Measurements from ENCODE around the gene C1orf146.

C1orf146 gene

DNA sequence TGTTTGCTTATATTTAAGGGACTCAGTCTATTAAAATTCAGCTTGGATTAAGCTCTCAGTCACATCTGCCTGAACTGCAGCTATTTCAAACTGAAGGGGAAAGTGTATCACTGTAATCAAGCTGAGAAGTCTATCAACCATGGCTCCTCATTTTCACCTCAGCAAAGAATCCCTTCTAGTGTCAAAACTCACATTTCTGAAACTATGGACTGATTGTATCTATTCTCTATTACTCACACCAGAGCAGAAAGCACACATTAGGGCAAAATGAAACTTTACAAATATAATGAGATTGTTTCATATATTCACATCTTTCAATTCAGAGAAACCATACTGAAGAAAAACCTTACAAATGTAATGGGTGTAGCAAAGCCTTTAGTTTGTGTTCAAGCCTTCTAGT is 14.6 kb upstream of the C1orf146 start:
- Histone ChIP-seq H3K9me3 (ENCODE audit: severe bottlenecking) (no peaks in the 10 kb centered on the region), H3K4me3 (ENCODE audit: severe bottlenecking) (no peak overlapping the region), H3K36me3 (ENCODE audit: low read depth) (no peaks in the 10 kb centered on the region), H3K4me1 (ENCODE audit: insufficient read depth, poor library complexity, severe bottlenecking) (no peaks in the 10 kb centered on the region), H3K27me3 (ENCODE audit: insufficient read depth, poor library complexity, severe bottlenecking) (no peaks in the 10 kb centered on the region), H3K27ac (ENCODE audit: poor library complexity, severe bottlenecking) (no peak overlapping the region)
- ATAC-seq (ENCODE audit: low read depth) (no peak), DNase-seq (ENCODE audit: low spot score) (no peak)
- TF ChIP-seq, protein P1, sequence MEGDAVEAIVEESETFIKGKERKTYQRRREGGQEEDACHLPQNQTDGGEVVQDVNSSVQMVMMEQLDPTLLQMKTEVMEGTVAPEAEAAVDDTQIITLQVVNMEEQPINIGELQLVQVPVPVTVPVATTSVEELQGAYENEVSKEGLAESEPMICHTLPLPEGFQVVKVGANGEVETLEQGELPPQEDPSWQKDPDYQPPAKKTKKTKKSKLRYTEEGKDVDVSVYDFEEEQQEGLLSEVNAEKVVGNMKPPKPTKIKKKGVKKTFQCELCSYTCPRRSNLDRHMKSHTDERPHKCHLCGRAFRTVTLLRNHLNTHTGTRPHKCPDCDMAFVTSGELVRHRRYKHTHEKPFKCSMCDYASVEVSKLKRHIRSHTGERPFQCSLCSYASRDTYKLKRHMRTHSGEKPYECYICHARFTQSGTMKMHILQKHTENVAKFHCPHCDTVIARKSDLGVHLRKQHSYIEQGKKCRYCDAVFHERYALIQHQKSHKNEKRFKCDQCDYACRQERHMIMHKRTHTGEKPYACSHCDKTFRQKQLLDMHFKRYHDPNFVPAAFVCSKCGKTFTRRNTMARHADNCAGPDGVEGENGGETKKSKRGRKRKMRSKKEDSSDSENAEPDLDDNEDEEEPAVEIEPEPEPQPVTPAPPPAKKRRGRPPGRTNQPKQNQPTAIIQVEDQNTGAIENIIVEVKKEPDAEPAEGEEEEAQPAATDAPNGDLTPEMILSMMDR (IDR thresholded peaks at IDR 0.05; ENCODE audit: poor library complexity, severe bottlenecking), result no peak

DNA sequence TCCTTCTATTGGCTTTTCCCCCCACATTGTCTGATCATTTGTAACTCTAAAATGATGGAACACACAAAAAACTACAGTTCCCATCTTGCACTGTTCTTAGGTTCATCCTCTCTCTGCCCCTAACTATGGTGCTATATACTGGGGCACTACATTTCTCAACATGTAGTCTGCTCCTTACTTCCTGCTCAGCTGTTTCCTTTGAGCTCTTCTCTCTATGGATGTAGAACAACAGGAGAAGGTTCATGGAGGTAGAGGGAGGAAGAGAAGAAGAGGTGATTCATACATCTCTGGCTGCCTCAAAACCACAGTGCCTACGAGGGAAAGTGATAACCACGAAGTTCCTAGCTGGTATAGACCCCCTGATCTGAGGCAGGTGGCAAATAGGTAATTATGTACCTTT is 7.0 kb upstream of the C1orf146 start:
- Histone ChIP-seq H3K27me3 (ENCODE audit: insufficient read depth, poor library complexity, severe bottlenecking) (no peaks in the 10 kb centered on the region), H3K4me3 (ENCODE audit: severe bottlenecking) (no peak overlapping the region), H3K9me3 (ENCODE audit: severe bottlenecking) (no peaks in the 10 kb centered on the region), H3K4me1 (ENCODE audit: insufficient read depth, poor library complexity, severe bottlenecking) (no peaks in the 10 kb centered on the region), H3K36me3 (ENCODE audit: low read depth) (no peaks in the 10 kb centered on the region), H3K27ac (ENCODE audit: poor library complexity, severe bottlenecking) (no peak overlapping the region)
- DNase-seq (ENCODE audit: low spot score) (no peak), ATAC-seq (ENCODE audit: low read depth) (no peak; the same call in 2 of the 3 replicates)
- TF ChIP-seq, protein P1 (IDR thresholded peaks at IDR 0.05; ENCODE audit: poor library complexity, severe bottlenecking), result no peak

DNA sequence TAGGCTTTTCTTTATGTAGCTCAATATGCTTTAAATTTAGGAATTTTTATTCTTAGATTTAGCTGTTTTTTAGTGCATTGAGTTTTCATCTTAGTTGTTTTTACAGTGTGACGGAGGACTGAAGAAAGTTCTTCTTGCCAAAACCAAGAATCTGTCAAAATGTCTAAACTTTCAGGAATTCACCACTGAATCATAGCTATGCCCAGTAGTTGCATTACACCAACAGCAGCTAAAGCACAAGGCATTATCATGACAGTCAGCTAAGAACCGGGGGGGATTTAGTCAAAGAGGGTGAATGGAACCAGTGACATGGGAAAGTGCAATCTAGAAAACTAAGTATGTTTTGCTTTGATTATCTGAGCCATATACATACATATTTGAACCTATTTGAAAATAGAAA is 6.5 kb upstream of the C1orf146 start:
- Histone ChIP-seq H3K4me3 (ENCODE audit: severe bottlenecking) (no peak overlapping the region), H3K4me1 (ENCODE audit: insufficient read depth, poor library complexity, severe bottlenecking) (no peaks in the 10 kb centered on the region), H3K27ac (ENCODE audit: poor library complexity, severe bottlenecking) (no peak overlapping the region), H3K36me3 (ENCODE audit: low read depth) (no peaks in the 10 kb centered on the region), H3K27me3 (ENCODE audit: insufficient read depth, poor library complexity, severe bottlenecking) (no peaks in the 10 kb centered on the region), H3K9me3 (ENCODE audit: severe bottlenecking) (no peaks in the 10 kb centered on the region)
- TF ChIP-seq, protein P1 (IDR thresholded peaks at IDR 0.05; ENCODE audit: poor library complexity, severe bottlenecking), result no peak
- 0 out of 3 replicates have a peak, but pooled peaks have one; percentile 45 for ATAC-seq (ENCODE audit: low read depth)
- no peak for DNase-seq (ENCODE audit: low spot score)

DNA sequence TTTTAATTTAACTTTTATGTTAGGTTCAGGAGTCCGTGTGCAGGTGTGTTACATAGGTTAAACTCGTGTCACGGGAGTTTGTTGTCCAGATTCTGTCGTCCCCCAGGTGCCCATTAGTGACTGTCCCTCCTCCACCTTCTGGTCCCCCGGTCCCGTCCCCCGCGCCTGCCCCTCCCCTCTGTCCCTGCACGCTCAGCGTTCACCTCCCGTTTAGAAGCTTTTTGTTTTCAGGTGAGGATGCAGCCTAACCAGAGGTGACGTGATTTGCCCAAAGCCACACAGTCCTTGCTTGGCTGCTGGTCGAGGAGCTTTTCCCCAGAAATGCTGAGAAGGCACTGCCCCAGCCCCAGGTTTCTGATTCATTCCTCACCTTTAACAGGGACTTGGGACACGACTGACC is 844 bp downstream of the C1orf146 start:
- H3K4me1 ChIP-seq (ENCODE audit: insufficient read depth, poor library complexity, severe bottlenecking), result no peaks in the 10 kb centered on the region
- H3K27me3 ChIP-seq (ENCODE audit: insufficient read depth, poor library complexity, severe bottlenecking), result no peaks in the 10 kb centered on the region
- no peaks in the 10 kb centered on the region for H3K36me3 ChIP-seq (ENCODE audit: low read depth)
- H3K27ac ChIP-seq (ENCODE audit: poor library complexity, severe bottlenecking), result no peak overlapping the region
- H3K9me3 ChIP-seq (ENCODE audit: severe bottlenecking), result no peaks in the 10 kb centered on the region
- ATAC-seq (ENCODE audit: low read depth) (no peak), DNase-seq (ENCODE audit: low spot score) (no peak)
- H3K4me3 ChIP-seq (ENCODE audit: severe bottlenecking), result no peak overlapping the region
- TF ChIP-seq, protein P1 (IDR thresholded peaks at IDR 0.05; ENCODE audit: poor library complexity, severe bottlenecking), result no peak

DNA sequence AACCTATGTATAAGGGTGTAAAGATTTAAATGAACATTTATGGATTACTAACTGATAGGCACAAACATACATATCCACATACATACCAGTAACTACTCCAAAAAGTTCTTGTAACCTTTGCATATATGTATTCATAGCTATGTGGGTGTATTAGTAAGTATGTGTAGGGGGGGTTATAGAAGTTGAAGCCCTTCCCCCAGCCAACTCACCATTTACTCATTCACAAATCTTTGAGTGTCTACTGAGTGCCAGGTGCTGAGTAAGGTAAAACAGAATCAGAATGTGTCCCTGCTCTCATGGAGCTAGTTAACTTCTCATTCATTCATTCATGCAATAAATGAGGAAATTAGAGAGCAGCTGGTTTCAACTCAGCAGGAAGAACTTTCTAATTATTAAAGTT is 1.3 kb downstream of the C1orf146 start:
- H3K36me3 ChIP-seq (ENCODE audit: low read depth), result no peaks in the 10 kb centered on the region
- ATAC-seq (ENCODE audit: low read depth) (no peak), DNase-seq (ENCODE audit: low spot score) (no peak)
- H3K4me1 ChIP-seq (ENCODE audit: insufficient read depth, poor library complexity, severe bottlenecking), result no peaks in the 10 kb centered on the region
- no peak overlapping the region for H3K4me3 ChIP-seq (ENCODE audit: severe bottlenecking)
- no peak overlapping the region for H3K27ac ChIP-seq (ENCODE audit: poor library complexity, severe bottlenecking)
- no peaks in the 10 kb centered on the region for H3K9me3 ChIP-seq (ENCODE audit: severe bottlenecking)
- TF ChIP-seq, protein P1 (IDR thresholded peaks at IDR 0.05; ENCODE audit: poor library complexity, severe bottlenecking), result no peak
- H3K27me3 ChIP-seq (ENCODE audit: insufficient read depth, poor library complexity, severe bottlenecking), result no peaks in the 10 kb centered on the region

Data from RWPE2 (cell line).